ENCODE measurements around the gene PHF21A.

Gene PHF21A

GRCh38 chr11:45931739-45932138, 189.5 kb downstream of the PHF21A start:
- no peak for DNase-seq

- DNase-seq = no peak
Observed at GRCh38 chr11:45930951-45931570, 190.2 kb downstream of the PHF21A start.

GRCh38 chr11:45930031-45930794, 191.0 kb downstream of the PHF21A start:
- no peak for DNase-seq

- DNase-seq = no peak
Observed at GRCh38 chr11:45929486-45930030, 191.7 kb downstream of the PHF21A start.

GRCh38 chr11:45928535-45929215, 192.6 kb downstream of the PHF21A start:
- DNase-seq = no peak

GRCh38 chr11:45927684-45928413, 193.4 kb downstream of the PHF21A start:
- DNase-seq = no peak

- no peak for DNase-seq
Observed at GRCh38 chr11:45927332-45927683, 193.9 kb downstream of the PHF21A start.

- no peak for DNase-seq
Observed at GRCh38 chr11:45926536-45927331, 194.5 kb downstream of the PHF21A start.

GRCh38 chr11:45926001-45926401, 195.3 kb downstream of the PHF21A start:
- no peak for DNase-seq

GRCh38 chr11:45925550-45925949, 195.7 kb downstream of the PHF21A start:
- no peak for DNase-seq

GRCh38 chr11:45924927-45925326, 196.3 kb downstream of the PHF21A start:
- no peak for DNase-seq

GRCh38 chr11:45924036-45924915, 197.0 kb downstream of the PHF21A start:
- no peak for DNase-seq

- DNase-seq = no peak
Observed at GRCh38 chr11:45922425-45923082, 198.7 kb downstream of the PHF21A start, which contains the start of gene LARGE2. Gene LARGE2, plus strand, starts transcription at chr11:45922656. Its CDS starts 227 bp downstream, at chr11:45922883.

GRCh38 chr11:45921561-45922424, 199.5 kb downstream of the PHF21A start:
- no peak for DNase-seq

GRCh38 chr11:45920531-45921477, 200.4 kb downstream of the PHF21A start:
- no peak for DNase-seq

GRCh38 chr11:45919806-45920530, 201.3 kb downstream of the PHF21A start:
- DNase-seq = no peak

- no peak for DNase-seq
Observed at GRCh38 chr11:45918962-45919675, 202.1 kb downstream of the PHF21A start.
